ENCODE measurements around the gene USP11. TPM values are rescaled to one million over a fixed set of nuclear protein-coding genes. Genes with fewer than 3 reads are reported as not detected.
A peak's percentile ranks its signal among the peaks of the same experiment; 100 is the strongest.

The USP11 gene
- total and polyA plus RNA-seq, 2 donors (not counting 1 experiment from before 2014, with no cell fraction given), result 63.4 to 136 TPM

DNA sequence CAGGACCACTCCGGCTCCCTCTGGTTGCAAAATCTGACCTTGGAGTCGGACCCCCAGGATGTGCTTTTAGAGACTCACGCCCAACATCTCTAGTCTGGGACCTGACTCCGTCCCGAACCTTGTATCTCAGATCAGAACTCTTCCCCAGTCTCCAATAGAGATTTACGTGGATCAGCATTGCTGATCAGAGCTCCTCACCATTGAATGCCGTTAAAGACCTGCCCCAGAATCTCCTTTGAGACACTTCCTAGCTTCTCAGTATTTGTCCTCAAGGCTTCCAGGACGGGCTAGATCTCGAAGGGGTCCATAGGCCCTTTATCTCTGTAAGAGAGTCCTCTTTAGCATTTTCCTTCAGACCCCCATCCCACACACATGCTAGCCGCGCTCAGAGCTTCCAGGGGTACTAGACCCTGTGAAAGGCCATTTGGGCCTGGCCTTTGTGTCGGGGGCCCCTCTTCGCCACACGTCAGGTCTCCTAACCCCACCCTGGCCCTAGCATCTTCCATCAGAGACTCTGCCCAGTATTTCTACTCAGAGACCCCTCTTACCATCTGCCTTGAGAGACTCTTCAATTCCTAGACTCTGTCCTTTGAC lies 38.5 kb upstream of the USP11 start:
- H3K4me1 ChIP-seq (ENCODE audit: control insufficient read depth in 2 of 2, insufficient read depth in 2 of 2, low read length in 2 of 2), result peaks cover 48 to 60% of the 10 kb centered on the region in 2 donors
- H4K20me1 ChIP-seq (ENCODE audit: control insufficient read depth, insufficient read depth, low read length, poor library complexity, severe bottlenecking), result peaks cover 31% of the 10 kb centered on the region
- H3K4me2 ChIP-seq (replicated peaks; ENCODE audit: low read depth, low read length, poor library complexity, severe bottlenecking), result peak overlapping the region; percentile 80
- ATAC-seq (ENCODE audit: low read depth) (no peak), DNase-seq (no peak)
- Mint-ChIP-seq H3K4me3 (peak overlapping the region; percentile 98), H3K27me3 (no peaks in the 10 kb centered on the region), H3K9me3 (ENCODE audit: insufficient read depth) (no peaks in the 10 kb centered on the region), H3K27ac (peak overlapping the region; percentile 99), H3K4me1 (peaks cover 61% of the 10 kb centered on the region)
- H3K27ac ChIP-seq (ENCODE audit: low read length in 2 of 2), result peak overlapping the region; percentile 83 to 95
- CTCF ChIA-PET, result interaction anchor here (0.9 to 1.7 kb wide), 3 partner anchors 167 to 329 kb away, joined by 3 to 8 read pairs (median 7); no protein-coding TSS in a partner anchor
- intact Hi-C loops (cut with micrococcal nuclease), result loop anchor here (5.0 kb wide), 2 partner anchors 118 to 458 kb away; partner anchors contain the start of gene ELK1
- POLR2A ChIA-PET, result interaction anchor here (0.6 to 1.5 kb wide), 2 partner anchors 173 to 329 kb away, joined by 3 to 4 read pairs; no protein-coding TSS in a partner anchor
- H3K4me3 ChIP-seq (ENCODE audit: control extremely low read depth in 1 of 5, extremely low read depth in 1 of 5, insufficient read depth in 1 of 5, low read depth in 2 of 5, low read length in 4 of 5), result peak overlapping the region; percentile 71 to 96 (median 76)
- no peaks in the 10 kb centered on the region for H3K9me3 ChIP-seq (ENCODE audit: control extremely low read depth in 1 of 3, control insufficient read depth in 2 of 3, insufficient read depth in 1 of 3, low read length in 2 of 3)
- peaks cover 0 to 21% of the 10 kb centered on the region in 2 experiments for H3K36me3 ChIP-seq (replicated peaks in 1 of 2; ENCODE audit: control extremely low read depth in 1 of 2, control insufficient read depth in 1 of 2, extremely low read depth in 1 of 2, insufficient read depth in 2 of 2, low read length in 1 of 2)
- H2AFZ ChIP-seq (ENCODE audit: insufficient read depth, low read depth, low read length, poor library complexity, severe bottlenecking), result peak overlapping the region; percentile 86
- no peaks in the 10 kb centered on the region for H3K27me3 ChIP-seq (replicated peaks in 1 of 4; ENCODE audit: control extremely low read depth in 1 of 4, control insufficient read depth in 3 of 4, insufficient read depth in 4 of 4, low read length in 3 of 4)
- 0% methylated on average over 7 of the region's 14 CpGs for WGBS (ENCODE audit: insufficient coverage)
- TF ChIP-seq, protein P1, sequence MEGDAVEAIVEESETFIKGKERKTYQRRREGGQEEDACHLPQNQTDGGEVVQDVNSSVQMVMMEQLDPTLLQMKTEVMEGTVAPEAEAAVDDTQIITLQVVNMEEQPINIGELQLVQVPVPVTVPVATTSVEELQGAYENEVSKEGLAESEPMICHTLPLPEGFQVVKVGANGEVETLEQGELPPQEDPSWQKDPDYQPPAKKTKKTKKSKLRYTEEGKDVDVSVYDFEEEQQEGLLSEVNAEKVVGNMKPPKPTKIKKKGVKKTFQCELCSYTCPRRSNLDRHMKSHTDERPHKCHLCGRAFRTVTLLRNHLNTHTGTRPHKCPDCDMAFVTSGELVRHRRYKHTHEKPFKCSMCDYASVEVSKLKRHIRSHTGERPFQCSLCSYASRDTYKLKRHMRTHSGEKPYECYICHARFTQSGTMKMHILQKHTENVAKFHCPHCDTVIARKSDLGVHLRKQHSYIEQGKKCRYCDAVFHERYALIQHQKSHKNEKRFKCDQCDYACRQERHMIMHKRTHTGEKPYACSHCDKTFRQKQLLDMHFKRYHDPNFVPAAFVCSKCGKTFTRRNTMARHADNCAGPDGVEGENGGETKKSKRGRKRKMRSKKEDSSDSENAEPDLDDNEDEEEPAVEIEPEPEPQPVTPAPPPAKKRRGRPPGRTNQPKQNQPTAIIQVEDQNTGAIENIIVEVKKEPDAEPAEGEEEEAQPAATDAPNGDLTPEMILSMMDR (IDR thresholded peaks at IDR 0.05), result no peak
- TF ChIP-seq EZH2 (IDR thresholded peaks at IDR 0.05; ENCODE audit: borderline replicate concordance, insufficient read depth, low read depth, low read length, poor library complexity, severe bottlenecking), result no peak
- peak overlapping the region; percentile 90 for H3K9ac ChIP-seq (ENCODE audit: low read length)
- H3K79me2 ChIP-seq (ENCODE audit: control insufficient read depth, insufficient read depth, low read length), result peaks cover 61% of the 10 kb centered on the region

DNA sequence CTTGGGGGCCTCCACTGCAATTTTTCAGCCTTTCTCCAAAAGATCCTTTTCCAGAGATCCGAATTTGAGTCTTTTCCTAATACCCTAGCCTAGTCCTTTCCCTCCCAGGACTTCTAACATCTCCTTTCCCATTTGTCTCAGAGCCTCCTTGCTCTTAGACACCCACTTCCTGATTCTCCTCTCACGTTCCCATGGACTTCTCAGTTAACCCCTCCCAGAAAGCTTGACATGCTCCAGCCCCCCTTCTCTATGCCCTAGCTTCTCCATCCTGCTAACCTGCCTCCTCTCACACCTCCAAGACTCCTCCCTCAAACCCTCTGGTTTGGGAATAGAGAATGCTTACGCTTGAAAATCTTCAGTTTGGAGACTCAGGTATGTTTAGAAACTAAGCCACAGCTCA lies 36.7 kb upstream of the USP11 start:
- Histone ChIP-seq H3K27me3 (replicated peaks in 1 of 4; ENCODE audit: control extremely low read depth in 1 of 4, control insufficient read depth in 3 of 4, insufficient read depth in 4 of 4, low read length in 3 of 4) (no peaks in the 10 kb centered on the region), H4K20me1 (ENCODE audit: control insufficient read depth, insufficient read depth, low read length, poor library complexity, severe bottlenecking) (peaks cover 49% of the 10 kb centered on the region), H3K4me2 (replicated peaks; ENCODE audit: low read depth, low read length, poor library complexity, severe bottlenecking) (peak overlapping the region; percentile 80), H3K4me1 (ENCODE audit: control insufficient read depth in 2 of 2, insufficient read depth in 2 of 2, low read length in 2 of 2) (peaks cover 48 to 54% of the 10 kb centered on the region in 2 donors), H3K9me3 (ENCODE audit: control extremely low read depth in 1 of 3, control insufficient read depth in 2 of 3, insufficient read depth in 1 of 3, low read length in 2 of 3) (no peaks in the 10 kb centered on the region), H3K27ac (ENCODE audit: low read length in 2 of 2) (peak overlapping the region in 1 of 2 donors; percentile 17), H3K79me2 (ENCODE audit: control insufficient read depth, insufficient read depth, low read length) (peaks cover 72% of the 10 kb centered on the region), H3K9ac (ENCODE audit: low read length) (no peak overlapping the region), H2AFZ (ENCODE audit: insufficient read depth, low read depth, low read length, poor library complexity, severe bottlenecking) (no peak overlapping the region), H3K36me3 (replicated peaks in 1 of 2; ENCODE audit: control extremely low read depth in 1 of 2, control insufficient read depth in 1 of 2, extremely low read depth in 1 of 2, insufficient read depth in 2 of 2, low read length in 1 of 2) (peaks cover 0 to 37% of the 10 kb centered on the region in 2 experiments), H3K4me3 (ENCODE audit: control extremely low read depth in 1 of 5, extremely low read depth in 1 of 5, insufficient read depth in 1 of 5, low read depth in 2 of 5, low read length in 4 of 5) (no peak overlapping the region)
- Mint-ChIP-seq H3K27me3 (no peaks in the 10 kb centered on the region), H3K4me3 (peak overlapping the region; percentile 98), H3K4me1 (peaks cover 57% of the 10 kb centered on the region), H3K9me3 (ENCODE audit: insufficient read depth) (no peaks in the 10 kb centered on the region), H3K27ac (peak overlapping the region; percentile 46)
- ChIA-PET CTCF (interaction anchor here (1.2 kb wide), 1 partner anchor 22 kb away, joined by 3 read pairs; no protein-coding TSS in a partner anchor), POLR2A (no interaction called here)
- no peak for TF ChIP-seq EZH2 (IDR thresholded peaks at IDR 0.05; ENCODE audit: borderline replicate concordance, insufficient read depth, low read depth, low read length, poor library complexity, severe bottlenecking)
- TF ChIP-seq, protein P1 (IDR thresholded peaks at IDR 0.05), result no peak
- intact Hi-C loops (cut with micrococcal nuclease), result no loop called here
- DNase-seq, result no peak
- no peak for ATAC-seq (ENCODE audit: low read depth)
- WGBS (ENCODE audit: insufficient coverage), result 60% methylated on average over 2 of the region's 3 CpGs

Measured in B cell (primary cell).